H9 (cell line): Measurements from ENCODE around the gene SLC28A3. TPM values are rescaled to one million over a fixed set of nuclear protein-coding genes. Genes with fewer than 3 reads are reported as not detected.

ENCODE experiments used
- DNase-seq: peaks from one replicate; pipeline ENCODE4 v3.0.0-alpha.2; 2017
- H2AFZ ChIP-seq: one replicate; pipeline ENCODE4 v1.6.1; 2013; ENCODE audit warnings: mild to moderate bottlenecking, low read length, control low read depth, moderate library complexity
- H2AK5ac ChIP-seq: 2 replicates; pipeline ENCODE4 v1.6.1; 2013; ENCODE audit warnings: low read length, control low read depth, mixed read lengths; ENCODE audit not compliant: insufficient read length
- H2BK120ac ChIP-seq: one replicate; pipeline ENCODE4 v1.6.1; 2013; ENCODE audit warnings: low read depth, mild to moderate bottlenecking, low read length, control low read depth, inconsistent platforms; ENCODE audit not compliant: poor library complexity, severe bottlenecking
- H2BK12ac ChIP-seq: 2 replicates; pipeline ENCODE4 v1.6.1; 2013; ENCODE audit warnings: low read length, control low read depth, mixed read lengths, low read depth; ENCODE audit not compliant: insufficient read length
- H2BK15ac ChIP-seq: 2 replicates; pipeline ENCODE4 v1.6.1; 2013; ENCODE audit warnings: low read depth, low read length, control low read depth
- H2BK20ac ChIP-seq: one replicate; pipeline ENCODE4 v1.6.1; 2013; ENCODE audit warnings: low read depth, mild to moderate bottlenecking, low read length, control low read depth, inconsistent platforms; ENCODE audit not compliant: poor library complexity, severe bottlenecking
- H2BK5ac ChIP-seq: 2 replicates; pipeline ENCODE4 v1.6.1; 2013; ENCODE audit warnings: low read length, control low read depth, mixed read lengths; ENCODE audit not compliant: insufficient read length
- H3K14ac ChIP-seq: 2 replicates; pipeline ENCODE4 v1.6.1; 2013; ENCODE audit warnings: low read length, control low read depth; ENCODE audit not compliant: insufficient read depth
- H3K18ac ChIP-seq: 2 replicates; pipeline ENCODE4 v1.6.1; 2013; ENCODE audit warnings: low read depth, mild to moderate bottlenecking, mixed read lengths, low read length, control low read depth; ENCODE audit not compliant: insufficient read length
- H3K23ac ChIP-seq: 2 replicates; pipeline ENCODE4 v1.6.1; 2013; ENCODE audit warnings: low read length, control low read depth, mixed read lengths, low read depth; ENCODE audit not compliant: insufficient read length
- H3K23me2 ChIP-seq: 2 replicates; pipeline ENCODE4 v1.6.1; 2013; ENCODE audit warnings: low read depth, mild to moderate bottlenecking, mixed read lengths, low read length, control low read depth; ENCODE audit not compliant: insufficient read length, poor library complexity, severe bottlenecking
- H3K27ac ChIP-seq: 2 replicates; pipeline ENCODE4 v1.5.1; 2013; ENCODE audit warnings: low read length, control low read depth, mixed read lengths, low read depth; ENCODE audit not compliant: insufficient read length
- H3K27me3 ChIP-seq: 2 replicates; pipeline ENCODE4 v1.6.1; 2013; ENCODE audit warnings: low read length, control low read depth, inconsistent platforms; ENCODE audit not compliant: insufficient read depth
- H3K4ac ChIP-seq: 2 replicates; pipeline ENCODE4 v1.6.1; 2013; ENCODE audit warnings: low read depth, mild to moderate bottlenecking, control low read depth, inconsistent platforms, low read length, moderate library complexity
- H3K4me1 ChIP-seq: 2 replicates; pipeline ENCODE4 v1.6.1; 2013; ENCODE audit warnings: low read length, control low read depth, inconsistent platforms; ENCODE audit not compliant: insufficient read depth
- H3K4me2 ChIP-seq: 2 replicates; pipeline ENCODE4 v1.6.1; 2013; ENCODE audit warnings: low read length, control low read depth, mixed read lengths; ENCODE audit not compliant: insufficient read length, insufficient read depth
- H3K56ac ChIP-seq: 2 replicates; pipeline ENCODE4 v1.6.1; 2013; ENCODE audit warnings: low read depth, mild to moderate bottlenecking, mixed read lengths, low read length, control low read depth; ENCODE audit not compliant: insufficient read length
- H3K79me1 ChIP-seq: 2 replicates; pipeline ENCODE4 v1.6.1; 2013; ENCODE audit warnings: low read depth, mild to moderate bottlenecking, moderate library complexity, low read length, control low read depth, inconsistent platforms; ENCODE audit not compliant: insufficient read depth, poor library complexity, severe bottlenecking
- H3K79me2 ChIP-seq: 2 replicates; pipeline ENCODE4 v1.6.1; 2013; ENCODE audit warnings: low read length, control low read depth, inconsistent platforms; ENCODE audit not compliant: insufficient read depth
- H3K9ac ChIP-seq: 2 replicates; pipeline ENCODE4 v1.6.1; 2013; ENCODE audit warnings: low read length, control low read depth, mixed read lengths; ENCODE audit not compliant: insufficient read length; ENCODE audit errors: extremely low read depth
- H3K9me3 ChIP-seq: one replicate; pipeline ENCODE4 v1.6.1; 2013; ENCODE audit warnings: low read depth, low read length, inconsistent platforms; ENCODE audit not compliant: control insufficient read depth
- H3T11ph ChIP-seq: one replicate; pipeline ENCODE4 v1.6.1; 2013; ENCODE audit warnings: mild to moderate bottlenecking, low read length, control low read depth, inconsistent platforms
- H4K20me1 ChIP-seq: one replicate; pipeline ENCODE4 v1.6.1; 2013; ENCODE audit not compliant: control insufficient read depth, insufficient read length, insufficient read depth
- H4K5ac ChIP-seq: 2 replicates; pipeline ENCODE4 v1.6.1; 2013; ENCODE audit warnings: low read depth, mild to moderate bottlenecking, mixed read lengths, low read length, control low read depth; ENCODE audit not compliant: insufficient read length
- H4K8ac ChIP-seq: replicated peaks from 2 replicates; pipeline ENCODE4 v1.6.1; 2013; ENCODE audit warnings: low read length, control low read depth, mixed read lengths, low read depth; ENCODE audit not compliant: insufficient read length
- H4K91ac ChIP-seq: 2 replicates; pipeline ENCODE4 v1.6.1; 2013; ENCODE audit warnings: low read depth, mild to moderate bottlenecking, moderate library complexity, mixed read lengths, low read length, control low read depth; ENCODE audit not compliant: insufficient read length
- H3K27ac Mint-ChIP-seq, 3 experiments: 2 replicates in 2 of 3; 3 replicates in 1 of 3; pipeline ENCODE4 v1.8.0; 2020 to 2021; ENCODE audit warnings: mixed read lengths in 3 of 3, mild to moderate bottlenecking in 1 of 3, moderate library complexity in 1 of 3
- H3K27me3 Mint-ChIP-seq: 2 replicates; pipeline ENCODE4 v1.8.0; 2021; ENCODE audit warnings: low read depth, mild to moderate bottlenecking, moderate library complexity, mixed read lengths
- H3K36me3 Mint-ChIP-seq, 3 experiments: 2 replicates in 2 of 3; 3 replicates in 1 of 3; pipeline ENCODE4 v1.8.0; 2020 to 2021; ENCODE audit warnings: low read depth in 3 of 3, mixed read lengths in 3 of 3; ENCODE audit not compliant: insufficient read depth in 1 of 3
- H3K4me1 Mint-ChIP-seq, 2 experiments: 2 replicates each; pipeline ENCODE4 v1.8.0; 2020; ENCODE audit warnings: mixed read lengths in 2 of 2
- H3K4me3 Mint-ChIP-seq, 2 experiments: 2 replicates in 1 of 2; 3 replicates in 1 of 2; pipeline ENCODE4 v1.8.0; 2020 to 2021; ENCODE audit warnings: mild to moderate bottlenecking in 2 of 2, mixed read lengths in 2 of 2, moderate library complexity in 1 of 2
- H3K9me3 Mint-ChIP-seq, 2 experiments: 2 replicates in 1 of 2; 3 replicates in 1 of 2; pipeline ENCODE4 v1.8.0; 2020; ENCODE audit warnings: mild to moderate bottlenecking in 2 of 2, mixed read lengths in 2 of 2, moderate library complexity in 1 of 2
- CTCF ChIP-seq: fragments of 200-600 bp; sonication (generic); conservative IDR thresholded peaks from 3 replicates; pipeline ENCODE4 v1.8.0; 2021; ENCODE audit warnings: antibody characterized with exemption, mild to moderate bottlenecking
- WGBS: extraction: QIAGEN DNeasy Blood & Tissue Kit; methylation state at CpG from one replicate; pipeline ENCODE4 v1.1.7; 2013; ENCODE audit warnings: missing lambda C conversion rate, low lambda C conversion rate, mixed read lengths; ENCODE audit not compliant: insufficient read length; ENCODE audit errors: extremely low coverage; 5-methylcytosine and 5-hydroxymethylcytosine counted together
- total RNA-seq: library from RNA; stranded (reverse); gene quantifications from 2 replicates; pipeline ENCODE4 v1.2.1, GENCODE V29; 2021

Gene SLC28A3
- total RNA-seq, 1 experiment from 2014 or later: not detected

GRCh38 chr9:84323858-84324257 is 16.7 kb downstream of the SLC28A3 start:
- Histone ChIP-seq H3K9ac (no peak overlapping the region), H2AK5ac (no peak overlapping the region), H3K56ac (no peak overlapping the region), H3K79me1 (no peaks in the 10 kb centered on the region), H3K27me3 (no peaks in the 10 kb centered on the region), H4K91ac (no peak overlapping the region), H2BK5ac (no peak overlapping the region), H4K20me1 (no peaks in the 10 kb centered on the region), H3K18ac (no peak overlapping the region), H2BK12ac (no peak overlapping the region), H3K23me2 (no peaks in the 10 kb centered on the region), H3K23ac (no peak overlapping the region), H2BK120ac (no peak overlapping the region), H2BK20ac (no peak overlapping the region), H3K14ac (no peak overlapping the region), H3K4me1 (no peaks in the 10 kb centered on the region), H4K8ac (no peak overlapping the region), H4K5ac (no peak overlapping the region), H2AFZ (no peak overlapping the region), H3K4me2 (no peak overlapping the region), H3T11ph (no peak overlapping the region), H3K9me3 (no peaks in the 10 kb centered on the region), H3K79me2 (no peaks in the 10 kb centered on the region), H3K4ac (no peak overlapping the region), H3K27ac (no peak overlapping the region), H2BK15ac (no peak overlapping the region)
- no peak overlapping the region; a peak in 1 of 7 replicates for H3K27ac Mint-ChIP-seq
- H3K4me1 Mint-ChIP-seq: no peaks in the 10 kb centered on the region
- H3K4me3 Mint-ChIP-seq: no peak overlapping the region
- DNase-seq: no peak
- no CpG with 5 or more reads among the region's 2 CpGs for WGBS
- H3K9me3 Mint-ChIP-seq: peaks cover 9 to 10% of the 10 kb centered on the region in 2 experiments
- no peak for TF ChIP-seq CTCF
- H3K27me3 Mint-ChIP-seq: peaks cover 2% of the 10 kb centered on the region; the same call in 1 of the 2 replicates
- peaks cover 2 to 6% (median 3%) of the 10 kb centered on the region in 3 experiments; a peak in 5 of 7 replicates for H3K36me3 Mint-ChIP-seq
